HG03520 (cell line): ENCODE data around the gene RBMS3.

Experiments
- ATAC-seq: cut with Tn5 transposase; IDR thresholded peaks from one replicate; pipeline ENCODE4 v1.9.1; 2021; ENCODE audit warnings: mild to moderate bottlenecking, moderate library complexity; ENCODE audit not compliant: unreplicated experiment

RBMS3 gene

DNA sequence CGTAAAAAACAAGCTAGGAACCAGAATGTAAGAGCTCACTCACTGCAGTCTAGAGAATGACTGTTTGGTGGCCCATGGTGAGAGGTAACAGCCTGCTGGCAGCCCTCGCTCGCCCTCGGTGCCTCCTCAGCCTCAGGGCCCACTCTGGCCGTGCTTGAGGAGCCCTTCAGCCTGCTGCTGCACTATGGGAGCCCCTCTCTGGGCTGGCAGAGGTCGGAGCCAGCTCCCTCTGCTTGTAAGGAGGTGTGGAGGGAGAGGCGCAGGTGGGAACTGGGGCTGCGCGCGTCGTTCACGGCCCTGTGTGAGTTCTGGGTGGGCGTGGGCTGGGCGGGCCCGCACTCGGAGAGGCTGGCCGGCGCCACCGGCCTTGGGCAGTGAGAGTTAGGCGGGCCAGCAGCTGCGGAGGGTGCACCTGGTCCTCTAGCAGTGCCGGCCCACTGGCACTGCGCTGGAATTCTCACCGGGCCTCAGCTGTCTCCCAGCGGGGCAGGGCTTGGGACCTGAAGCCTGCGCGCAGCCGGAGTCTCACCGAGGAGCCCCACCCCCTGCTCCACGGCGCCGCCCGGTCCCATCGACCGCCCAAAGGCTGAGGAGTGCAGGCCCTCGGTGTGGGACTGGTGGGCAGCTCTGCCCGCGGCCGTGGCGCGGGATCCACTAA is 420.6 kb downstream of the RBMS3 start:
- ATAC-seq = no peak

DNA sequence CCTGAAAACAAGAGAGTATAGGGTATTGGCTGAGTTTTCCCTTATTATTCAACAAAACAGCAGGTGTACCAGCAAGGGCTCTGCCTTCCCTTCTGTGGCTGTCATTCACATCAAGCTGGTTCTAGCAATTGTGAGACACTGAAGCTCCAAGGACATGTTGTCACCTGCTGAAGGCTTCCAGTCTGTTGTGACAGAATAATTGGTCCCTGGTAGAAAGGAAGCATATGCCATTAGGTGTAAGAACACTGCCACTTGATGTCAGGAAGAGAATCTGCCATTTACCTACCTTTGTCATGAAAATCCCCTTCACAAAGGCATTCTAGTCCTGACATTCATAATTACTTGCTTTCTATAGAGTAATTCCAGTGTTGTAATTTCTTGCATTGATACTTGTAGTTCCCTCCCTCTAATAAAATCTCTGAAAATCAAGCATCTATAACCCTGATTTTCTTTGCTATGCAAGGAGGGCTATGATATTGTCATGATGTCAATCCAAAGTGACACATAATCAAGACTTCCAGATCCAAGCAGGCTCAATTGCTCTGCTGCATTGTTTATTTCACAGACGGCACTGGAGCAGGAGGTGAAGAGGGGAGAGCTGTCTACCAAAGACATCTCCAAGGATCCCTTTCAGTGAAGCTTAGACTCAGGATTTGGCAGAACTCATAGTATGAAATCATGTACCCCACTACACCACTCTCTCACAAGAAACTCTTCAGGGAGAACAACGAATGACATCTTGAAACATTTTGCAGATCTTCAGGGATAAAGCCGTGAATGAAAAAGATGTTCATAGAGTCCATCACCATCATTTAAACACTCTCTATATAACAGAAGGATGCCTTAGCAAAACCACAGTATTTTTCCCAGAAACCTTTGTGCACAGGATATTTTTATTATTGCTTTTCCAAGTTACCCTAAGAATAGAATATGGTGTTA is 425.3 kb downstream of the RBMS3 start:
- ATAC-seq = no peak

DNA sequence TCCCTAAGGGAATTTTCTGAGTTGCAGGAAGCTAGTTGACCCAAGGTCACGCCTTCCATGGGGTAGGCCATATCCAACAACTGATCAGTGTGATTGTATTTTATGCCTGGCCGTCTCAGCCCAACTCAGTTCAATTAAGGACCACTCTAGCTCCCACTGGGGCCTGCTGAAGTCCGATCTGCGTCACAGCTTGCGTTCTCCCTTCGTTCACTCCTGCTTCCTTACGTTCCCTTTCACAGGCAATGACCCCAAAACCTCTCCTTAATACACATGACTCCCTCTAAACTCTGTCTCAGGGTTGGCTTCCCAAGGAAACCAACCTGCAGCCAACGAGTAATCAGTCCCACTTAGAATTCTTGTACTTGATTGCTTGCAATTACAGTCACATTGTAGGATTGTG is 428.0 kb downstream of the RBMS3 start:
- ATAC-seq = no peak

DNA sequence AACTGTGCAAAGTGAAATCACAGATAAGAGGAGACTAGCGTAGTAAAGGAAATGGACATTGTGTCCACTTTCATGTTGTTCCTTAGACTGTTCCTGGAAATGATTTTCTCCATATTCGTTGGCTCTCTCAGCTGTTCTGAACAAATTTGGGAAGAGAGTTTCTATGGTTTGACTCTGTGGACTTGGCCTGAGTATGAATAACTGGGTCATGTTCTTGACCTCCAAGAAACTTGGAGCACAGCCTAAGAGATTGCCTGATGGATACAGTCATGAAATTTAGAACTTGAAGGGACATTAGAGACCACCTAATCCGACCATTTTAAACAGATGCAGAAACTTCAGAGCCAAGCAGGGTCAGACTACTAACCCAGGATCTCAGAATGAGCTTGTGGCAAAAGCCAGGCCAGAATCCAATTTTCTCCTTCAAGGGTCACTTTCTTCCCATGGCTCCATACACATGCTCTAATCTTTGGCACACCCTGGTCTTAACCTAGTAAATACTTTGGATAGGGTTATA is 430.4 kb downstream of the RBMS3 start:
- ATAC-seq = no peak

DNA sequence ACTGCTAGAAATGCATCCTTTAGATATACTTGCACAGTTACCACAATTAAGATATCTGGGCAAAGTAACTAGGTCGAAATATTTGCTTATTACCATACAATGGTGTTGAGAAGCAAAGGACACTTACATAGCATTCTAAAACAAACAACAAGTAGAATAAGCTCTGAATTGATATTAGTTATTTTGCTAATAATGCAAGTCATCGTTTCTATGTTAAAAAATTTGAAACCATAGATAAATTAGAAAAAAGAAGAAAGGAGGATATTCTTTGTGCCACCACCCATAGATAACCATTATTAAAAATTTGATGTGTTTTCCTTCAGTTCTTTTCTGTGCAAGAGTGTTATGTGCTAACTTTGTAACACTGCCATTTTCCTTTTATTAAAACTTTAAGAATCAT is 435.3 kb downstream of the RBMS3 start:
- ATAC-seq = no peak

DNA sequence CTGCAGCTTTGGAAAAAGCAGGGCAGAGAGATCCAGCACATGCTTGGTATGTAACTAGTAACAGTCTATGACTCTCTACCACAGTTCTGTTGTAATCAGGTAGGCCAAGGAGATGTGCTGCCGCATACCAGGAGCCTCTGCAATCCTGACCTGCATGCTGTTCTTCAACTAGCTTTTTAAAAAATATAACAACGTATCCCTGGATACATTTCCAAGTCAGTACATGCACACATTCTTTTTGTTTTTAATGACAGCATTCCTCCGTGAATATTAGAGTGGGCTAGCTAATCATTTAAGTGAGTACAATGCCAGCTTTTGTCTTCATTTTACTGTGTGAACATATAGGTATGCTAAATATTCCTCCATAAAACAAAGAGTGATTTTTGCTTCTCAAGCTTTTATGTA is 437.8 kb downstream of the RBMS3 start:
- no peak for ATAC-seq

DNA sequence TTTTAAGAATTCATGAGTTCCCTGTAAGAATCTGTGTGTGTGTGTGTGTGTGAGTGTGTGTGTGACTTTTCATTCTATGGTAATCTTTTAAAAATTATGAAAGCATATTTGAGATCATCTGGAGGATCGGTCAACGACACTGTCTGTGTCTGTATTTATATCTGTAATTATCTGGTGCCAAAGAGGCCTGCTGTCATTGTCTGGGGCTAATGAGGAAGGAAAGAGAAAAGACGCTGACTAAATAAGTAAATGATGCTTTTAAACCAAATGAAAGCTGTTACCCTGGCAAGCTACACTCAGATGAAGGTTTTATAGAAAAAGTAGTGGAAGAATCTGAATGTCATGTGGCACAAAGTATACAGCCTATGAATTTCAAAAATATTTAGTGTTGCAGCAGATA is 439.8 kb downstream of the RBMS3 start:
- ATAC-seq = no peak

DNA sequence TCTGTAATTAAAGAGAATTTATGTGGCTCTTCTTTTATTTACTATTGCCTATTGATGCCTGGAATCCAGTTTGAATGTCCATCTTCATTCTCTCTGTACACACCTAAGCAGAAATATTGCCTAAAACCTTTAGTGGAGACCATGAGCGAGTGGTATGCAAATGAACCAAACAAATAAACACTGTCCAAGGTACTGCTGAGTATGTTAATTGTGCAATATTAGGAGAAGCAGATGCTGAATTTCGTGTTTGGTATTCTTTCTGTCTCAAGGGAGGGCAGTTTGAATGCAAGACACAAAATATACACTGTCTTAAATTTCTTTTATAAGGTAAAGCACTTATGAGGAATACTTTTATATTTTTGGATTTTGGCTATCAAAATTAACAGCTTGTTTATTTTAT is 440.9 kb downstream of the RBMS3 start:
- no peak for ATAC-seq

DNA sequence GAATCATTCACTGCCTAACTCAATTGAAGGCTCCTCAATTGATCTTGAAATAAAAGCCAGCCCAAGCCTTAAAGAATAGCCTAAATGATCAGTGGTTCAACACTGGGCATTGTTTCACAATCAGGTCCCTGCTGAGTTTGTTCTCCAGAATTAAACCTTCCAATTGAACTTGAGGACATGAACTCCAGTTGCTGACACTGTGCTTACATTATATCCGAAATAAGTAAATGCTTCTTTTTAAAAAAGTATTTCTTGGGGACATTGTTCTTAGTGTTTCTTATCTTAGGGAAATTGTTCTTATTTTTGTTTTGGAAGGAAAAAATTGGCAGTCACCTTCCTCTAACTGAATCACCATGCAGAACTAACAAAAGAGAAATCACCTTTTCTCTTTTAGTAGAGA is 450.2 kb downstream of the RBMS3 start:
- no peak for ATAC-seq

DNA sequence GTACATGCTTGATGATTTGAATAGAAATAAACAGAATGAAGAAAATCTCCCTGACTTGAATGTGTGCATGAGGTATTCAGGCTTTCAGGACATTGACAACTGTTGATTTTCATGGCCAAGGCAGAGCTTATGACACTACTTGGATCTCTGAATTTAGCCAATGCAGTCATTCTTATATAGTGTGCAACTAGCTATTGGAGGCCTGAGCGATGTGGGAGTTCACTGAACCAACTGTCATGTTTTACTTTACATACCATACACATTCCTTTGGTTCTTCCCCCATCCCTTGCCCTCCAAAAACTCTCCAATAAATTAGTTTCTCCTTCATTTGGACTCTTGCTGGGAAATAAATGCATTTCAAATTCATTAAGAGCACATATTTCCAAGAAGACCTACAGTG is 460.4 kb downstream of the RBMS3 start:
- no peak for ATAC-seq

DNA sequence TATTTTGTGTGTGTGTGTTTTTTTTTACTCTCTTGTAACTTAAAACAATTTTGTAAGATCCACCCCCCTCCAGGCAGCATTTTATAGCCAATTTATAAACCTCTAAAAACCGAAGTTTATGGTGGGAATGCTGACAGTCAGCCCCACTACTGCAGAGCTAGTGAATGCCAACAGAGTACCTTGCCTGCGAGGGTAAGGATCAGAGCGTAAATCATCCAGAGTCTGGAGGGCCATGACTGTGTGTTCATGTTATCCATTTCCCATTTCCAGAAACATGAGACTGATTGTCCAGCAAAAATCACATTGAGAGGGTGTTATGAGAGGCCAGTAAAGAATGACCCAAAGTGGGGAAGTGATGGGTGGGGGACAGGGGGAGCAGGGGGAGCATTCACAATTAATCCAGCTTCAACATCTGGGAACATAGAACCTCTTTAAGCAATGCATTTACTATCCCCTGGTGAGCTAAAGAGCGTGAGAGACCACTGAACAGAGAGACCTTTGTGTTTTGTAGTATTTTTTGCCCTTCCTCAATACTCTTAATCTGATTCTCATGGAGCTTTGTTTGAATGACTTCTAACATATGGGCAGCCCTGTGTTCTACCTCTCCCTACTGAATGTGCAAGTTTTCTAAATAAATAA is 464.5 kb downstream of the RBMS3 start:
- no peak for ATAC-seq

DNA sequence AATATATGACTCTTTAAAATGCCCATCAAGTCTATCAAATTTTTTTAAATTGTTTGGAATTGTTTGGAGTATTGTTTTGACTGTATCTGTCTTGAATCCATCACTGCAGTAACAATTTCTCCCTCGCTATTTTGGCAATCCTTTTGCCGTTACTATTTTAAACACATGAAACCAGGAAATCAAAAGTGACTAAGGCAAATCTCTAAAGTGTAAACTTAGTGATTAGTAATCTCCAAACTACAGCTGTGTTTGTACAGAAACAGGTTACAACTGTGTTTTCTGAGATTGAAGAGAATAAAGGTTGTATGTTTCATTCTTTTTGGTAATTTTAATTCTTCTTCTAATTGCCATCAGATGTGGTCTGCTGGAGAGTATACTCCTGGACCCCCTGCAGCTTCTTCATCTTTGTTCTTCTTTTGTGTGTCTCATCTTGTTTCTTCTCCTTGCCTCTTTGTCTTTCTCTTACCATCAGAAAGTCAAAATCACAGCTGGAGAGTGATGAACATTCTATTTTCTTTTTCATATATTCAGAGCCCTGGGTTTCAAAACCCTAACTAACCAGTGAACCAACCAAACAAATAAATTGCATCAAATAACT is 465.4 kb downstream of the RBMS3 start:
- ATAC-seq = no peak

DNA sequence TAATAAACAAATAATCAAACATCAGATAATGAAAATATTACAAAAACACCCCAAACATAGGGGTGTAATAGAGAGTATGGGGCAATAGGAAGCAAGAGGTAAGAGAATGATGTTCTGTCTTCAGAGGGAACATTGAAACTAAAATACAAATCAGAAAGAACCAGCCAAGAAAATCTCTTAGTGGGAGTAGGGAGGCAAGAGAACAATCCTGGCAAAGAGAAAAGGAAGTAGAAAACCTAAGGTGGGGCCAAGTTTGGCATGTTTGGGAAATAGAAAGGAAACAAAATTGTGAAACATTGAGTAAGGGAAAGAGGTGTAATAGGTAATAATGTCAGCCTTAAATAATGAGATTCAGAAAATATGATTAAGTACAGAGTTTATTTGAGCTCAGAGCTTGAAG is 467.1 kb downstream of the RBMS3 start:
- ATAC-seq = no peak

DNA sequence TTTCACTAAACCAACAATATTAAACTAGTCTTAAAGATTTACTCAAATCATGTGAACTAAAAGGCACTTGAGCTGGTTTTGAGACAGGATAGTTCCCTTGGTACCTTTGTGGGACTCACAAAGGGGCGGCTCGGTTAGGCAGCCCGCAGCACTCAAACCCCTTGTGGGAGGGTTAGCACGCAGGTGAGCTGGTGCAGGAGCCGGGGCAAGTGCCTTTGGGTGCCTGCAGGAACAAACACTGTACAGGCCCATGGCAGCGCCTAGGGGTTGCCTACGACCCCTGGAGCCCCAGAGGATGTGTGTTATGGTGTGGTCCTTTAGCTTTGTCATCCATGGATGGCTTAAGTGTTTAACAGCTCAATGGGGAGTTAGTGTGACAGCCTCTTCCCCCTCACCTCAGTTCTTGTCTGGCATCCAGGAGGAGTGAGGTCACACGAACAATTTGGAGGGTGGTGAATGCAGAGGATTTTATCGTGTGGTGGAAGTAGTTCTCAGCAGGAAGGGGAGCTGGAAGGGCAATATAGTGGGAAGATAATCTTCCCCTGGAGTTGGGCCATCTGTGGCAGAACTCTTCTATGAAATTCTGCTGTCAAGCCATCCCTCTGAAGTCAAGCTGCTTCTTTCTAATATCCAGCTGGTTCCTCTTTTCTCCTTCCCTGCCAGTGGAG is 470.9 kb downstream of the RBMS3 start:
- no peak for ATAC-seq

DNA sequence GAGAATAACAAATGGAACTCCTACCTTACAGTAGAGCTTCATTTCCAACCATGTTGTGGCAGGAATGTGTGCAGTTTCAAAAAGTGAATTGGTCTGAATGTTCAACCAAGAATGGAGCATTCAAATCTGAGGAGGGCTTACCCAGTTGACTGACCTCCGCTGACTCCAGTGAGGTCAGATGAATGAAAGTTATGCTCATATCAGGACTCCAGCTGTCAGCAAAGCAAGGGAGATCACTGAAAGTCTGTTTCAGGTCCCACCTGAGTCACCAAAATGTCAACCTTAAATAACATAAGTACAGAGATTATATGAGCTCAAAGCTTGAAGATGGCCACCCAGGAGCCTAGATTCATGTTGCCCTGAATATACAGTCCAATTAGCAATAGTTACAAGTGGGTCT is 473.5 kb downstream of the RBMS3 start:
- no peak for ATAC-seq

DNA sequence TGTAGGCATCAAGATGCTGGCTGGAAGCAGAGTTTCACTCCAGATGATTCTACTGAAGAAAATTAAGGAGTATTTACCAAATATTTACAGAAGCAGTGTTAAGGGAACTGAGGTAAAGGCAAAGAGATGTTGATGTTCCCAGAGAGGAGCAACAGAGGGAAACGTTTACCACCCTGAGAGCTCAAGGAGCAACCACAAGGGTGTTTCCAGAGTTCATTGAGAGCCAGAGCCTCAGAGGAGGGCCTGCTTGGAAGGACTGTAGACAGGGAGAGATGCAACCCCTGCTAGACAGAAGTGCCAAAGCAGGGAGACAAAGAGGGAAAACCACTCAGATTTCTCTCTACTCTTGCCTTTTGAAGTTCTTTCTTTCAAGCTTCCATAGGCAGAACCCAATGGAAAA is 474.5 kb downstream of the RBMS3 start:
- ATAC-seq = no peak

DNA sequence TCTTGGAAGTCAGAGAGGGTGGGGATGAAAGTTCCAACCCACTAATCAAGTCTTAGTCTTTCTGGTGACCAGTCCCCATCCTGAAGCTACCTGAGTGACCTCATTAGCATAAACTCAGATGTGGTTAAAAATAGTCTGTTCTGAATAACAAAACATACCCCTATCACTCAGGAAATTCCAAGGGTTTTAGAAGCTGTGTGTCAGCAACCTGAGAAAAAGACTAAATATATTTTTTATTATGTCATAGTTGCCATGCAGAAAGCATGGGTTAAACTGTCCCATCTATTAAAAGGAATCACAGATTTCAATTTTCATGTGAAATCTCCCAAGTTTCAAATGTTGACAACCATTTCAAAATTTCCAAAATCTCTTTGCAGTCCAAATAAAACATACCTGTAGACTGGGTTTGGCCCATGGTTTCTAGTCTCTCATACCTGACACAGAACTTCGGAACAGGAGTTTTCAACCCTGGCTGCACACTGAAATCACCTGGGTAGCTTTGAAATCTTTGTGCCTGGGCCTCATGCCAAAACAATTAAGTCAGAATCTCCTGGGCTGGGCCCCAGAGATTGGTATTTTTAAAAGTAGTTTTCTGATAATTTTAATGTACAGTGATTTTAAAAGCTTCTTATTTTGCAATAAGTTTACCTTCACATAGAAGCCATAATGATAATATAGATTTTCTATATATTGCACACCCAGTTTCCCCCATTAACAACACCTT is 476.3 kb downstream of the RBMS3 start:
- no peak for ATAC-seq

DNA sequence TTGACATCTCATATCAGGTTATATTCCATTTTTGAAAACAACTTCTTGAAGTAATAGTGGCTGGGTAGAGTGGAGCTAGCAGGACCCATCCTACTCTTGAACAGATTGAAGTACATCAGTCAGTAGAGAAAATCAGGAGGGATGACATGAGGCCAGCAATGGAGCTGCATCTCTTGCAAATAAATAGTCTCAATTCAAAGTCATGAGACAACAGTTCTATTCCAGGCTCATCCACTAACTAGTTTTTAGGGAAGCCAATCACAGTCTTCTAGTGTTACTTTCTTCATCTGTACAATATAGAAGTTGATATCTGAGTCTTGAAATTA is 477.2 kb downstream of the RBMS3 start:
- no peak for ATAC-seq

DNA sequence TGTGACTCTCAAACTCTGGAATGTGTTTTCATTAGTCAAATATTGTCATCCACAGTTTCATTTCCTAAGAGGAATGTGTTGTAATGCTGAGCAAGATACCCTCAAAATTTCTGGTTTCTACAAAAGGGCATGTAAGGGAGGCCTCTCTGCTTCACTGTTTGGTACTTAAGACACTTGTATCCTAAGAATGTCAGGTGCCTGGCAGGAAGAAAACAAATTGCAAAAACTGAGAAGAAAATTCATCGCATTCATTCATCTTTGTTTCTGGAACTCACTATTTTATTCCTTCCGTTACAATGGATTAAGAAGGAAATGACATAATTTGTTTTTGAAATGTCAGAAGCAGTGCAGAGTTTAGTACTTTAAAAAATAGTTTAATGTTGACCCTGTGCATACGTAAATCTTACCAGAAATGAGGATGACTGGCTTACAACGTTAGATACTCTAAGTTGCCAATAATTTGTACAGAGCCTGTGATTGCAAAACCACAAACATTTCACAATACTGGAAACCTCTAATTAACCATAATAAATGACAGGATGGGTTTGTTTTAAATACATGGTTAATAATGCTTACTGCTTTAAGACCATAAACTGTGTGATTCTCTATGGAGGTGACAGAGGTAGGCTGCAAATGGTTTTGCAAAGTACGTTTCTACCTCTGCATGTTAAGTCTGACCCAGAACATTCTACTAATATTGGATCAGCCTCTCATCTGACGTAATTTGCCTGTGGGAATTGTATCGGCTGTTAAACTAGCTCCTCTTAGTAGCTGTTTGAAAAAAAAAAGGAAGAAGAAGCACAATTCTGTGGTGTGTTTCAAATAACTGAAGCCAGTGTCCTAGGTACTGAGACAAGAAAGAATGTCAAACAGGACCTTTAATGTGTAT is 477.8 kb downstream of the RBMS3 start:
- ATAC-seq = no peak
